Fibroblast of skin of back (primary cell): Measurements from ENCODE around the gene MYBPH.
A peak's percentile ranks its signal among the peaks of the same experiment; 100 is the strongest.

ENCODE experiments used
- DNase-seq: peaks from one replicate; pipeline ENCODE4 v3.0.0-alpha.2; 2013

Gene MYBPH

DNA sequence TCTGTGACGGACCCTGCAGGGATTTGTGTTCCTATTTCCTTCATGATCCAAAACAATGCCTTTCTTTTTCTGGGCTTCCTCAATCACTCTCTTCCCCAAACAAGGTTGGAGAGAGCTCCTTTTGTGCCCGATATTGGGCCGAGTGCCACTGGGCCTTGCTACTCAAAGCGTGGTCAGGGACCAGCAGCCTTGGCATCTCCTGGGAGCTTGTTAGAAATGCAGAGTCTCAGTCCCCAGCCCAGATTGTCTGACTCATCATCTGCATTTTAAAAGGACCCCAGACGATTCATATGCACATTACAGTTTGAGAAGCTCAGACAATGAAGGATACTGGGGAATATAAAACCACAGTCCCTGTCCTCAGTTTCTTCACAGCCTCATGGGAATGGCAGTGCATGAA is 28.2 kb downstream of the MYBPH start:
- no peak for DNase-seq

- DNase-seq = no peak
Observed at GRCh38 chr1:203146537-203146936, 29.1 kb downstream of the MYBPH start.

DNA sequence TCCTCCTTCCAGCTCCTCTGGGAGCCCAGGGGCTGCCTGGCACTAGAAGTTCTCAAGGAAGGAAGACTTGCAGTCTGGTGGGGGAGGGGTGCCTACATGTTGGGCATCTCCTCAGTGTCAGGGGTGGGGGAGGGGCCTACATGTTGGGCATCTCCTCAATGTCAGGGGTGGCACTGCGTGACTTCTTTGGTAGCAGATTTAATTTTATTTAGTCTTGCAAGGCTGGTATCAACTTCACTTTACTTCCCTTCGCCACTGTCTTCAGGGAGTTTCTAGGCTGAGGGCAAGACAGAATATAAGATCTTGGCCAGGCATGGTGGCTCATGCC is 29.6 kb downstream of the MYBPH start:
- no peak for DNase-seq

DNA sequence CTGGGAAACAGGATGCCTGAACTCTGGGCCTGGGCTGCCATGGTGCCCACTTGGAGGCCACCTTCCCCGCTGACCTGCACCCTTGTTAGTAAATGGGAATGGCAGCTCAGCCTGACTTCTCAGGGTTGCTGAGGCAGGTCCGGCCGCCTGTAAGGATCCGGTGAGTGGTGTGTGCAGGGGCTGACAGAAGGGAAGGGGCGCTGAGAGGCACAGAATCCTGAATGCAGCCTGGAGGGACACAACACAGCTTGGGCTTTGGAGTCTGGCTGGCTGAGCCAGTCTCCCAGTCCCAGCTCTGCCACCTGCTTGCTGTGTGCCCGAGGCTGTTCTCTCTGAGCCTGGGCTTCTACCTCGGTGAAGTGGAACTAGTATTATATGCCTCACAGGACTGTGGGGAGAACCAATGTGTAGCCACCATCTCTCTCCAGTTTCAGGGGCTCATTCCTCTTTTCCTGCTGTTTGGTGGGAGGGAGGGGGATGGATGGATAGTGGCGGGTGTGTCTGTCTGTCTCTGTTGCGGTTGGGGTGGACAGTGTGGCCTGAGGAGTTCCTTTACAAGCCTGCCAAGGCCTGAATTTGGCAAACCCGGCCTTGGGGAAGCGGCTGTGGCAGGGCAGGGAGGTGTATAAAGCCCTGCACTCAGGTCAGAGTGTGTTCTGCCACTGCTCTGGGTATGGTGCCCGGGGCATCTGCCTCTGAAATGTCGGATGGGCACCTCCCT is 30.1 kb downstream of the MYBPH start:
- no peak for DNase-seq

DNA sequence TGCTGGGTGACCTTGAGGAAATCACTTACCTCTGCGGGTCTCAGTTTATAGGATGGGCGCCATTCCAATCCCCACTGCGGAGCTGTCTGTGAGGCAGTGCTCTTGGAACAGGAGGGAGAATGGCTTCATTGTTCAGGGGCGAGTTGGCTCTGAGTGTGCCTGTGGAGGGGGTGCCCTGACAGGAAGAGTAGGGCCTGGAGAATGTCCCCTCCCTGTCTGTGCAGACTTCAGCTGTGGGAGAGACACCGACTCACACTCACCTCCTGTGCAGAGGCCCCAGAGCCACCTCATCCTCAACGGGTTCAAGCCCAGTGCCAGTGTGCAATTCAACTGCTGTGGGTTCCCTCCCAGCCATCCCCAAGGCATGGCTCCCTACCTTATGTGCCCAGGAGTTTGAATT is 31.0 kb downstream of the MYBPH start:
- peak; percentile 18 for DNase-seq

- DNase-seq = no peak
Observed at GRCh38 chr1:203143641-203144040, 32.0 kb downstream of the MYBPH start.

DNA sequence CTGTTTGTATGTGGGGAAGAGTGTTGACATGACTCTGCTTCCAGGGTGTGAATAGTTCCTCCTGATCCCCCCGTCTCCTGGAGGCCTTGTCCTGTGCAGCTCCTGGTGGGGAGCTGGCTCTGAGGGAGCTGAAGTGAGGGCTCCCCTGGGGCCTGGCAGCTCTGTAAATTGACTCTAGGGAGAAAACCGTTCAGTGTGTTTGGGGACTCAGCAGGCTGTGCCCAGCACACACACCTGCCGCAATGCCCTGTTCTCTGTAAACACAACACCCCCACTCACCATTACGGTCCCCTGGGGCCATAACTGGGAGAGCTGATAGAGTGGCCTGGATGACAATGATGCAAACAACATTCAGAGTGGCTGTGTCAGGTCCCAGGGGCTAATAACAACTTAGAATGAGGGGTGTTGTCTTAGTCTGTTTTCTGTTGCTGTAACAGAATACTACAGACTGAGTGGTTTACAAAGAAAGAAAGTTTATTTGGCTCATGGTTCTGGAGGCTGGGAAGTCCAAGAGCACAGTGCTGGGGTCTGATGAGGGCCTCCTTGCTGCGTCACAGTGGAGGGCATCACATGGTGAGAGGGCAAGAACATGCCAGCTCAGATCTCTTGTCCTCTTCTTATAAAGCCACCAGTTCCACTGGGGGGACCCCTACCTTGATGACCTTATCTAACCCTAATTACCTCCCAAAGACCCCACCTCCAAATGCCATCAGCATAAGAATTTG is 32.8 kb downstream of the MYBPH start:
- DNase-seq = no peak

- DNase-seq = no peak
Observed at GRCh38 chr1:203142124-203142523, 33.5 kb downstream of the MYBPH start.

- DNase-seq = no peak
Observed at GRCh38 chr1:203140743-203141520, 34.7 kb downstream of the MYBPH start.

- DNase-seq = no peak
Observed at GRCh38 chr1:203139976-203140475, 35.6 kb downstream of the MYBPH start.

DNA sequence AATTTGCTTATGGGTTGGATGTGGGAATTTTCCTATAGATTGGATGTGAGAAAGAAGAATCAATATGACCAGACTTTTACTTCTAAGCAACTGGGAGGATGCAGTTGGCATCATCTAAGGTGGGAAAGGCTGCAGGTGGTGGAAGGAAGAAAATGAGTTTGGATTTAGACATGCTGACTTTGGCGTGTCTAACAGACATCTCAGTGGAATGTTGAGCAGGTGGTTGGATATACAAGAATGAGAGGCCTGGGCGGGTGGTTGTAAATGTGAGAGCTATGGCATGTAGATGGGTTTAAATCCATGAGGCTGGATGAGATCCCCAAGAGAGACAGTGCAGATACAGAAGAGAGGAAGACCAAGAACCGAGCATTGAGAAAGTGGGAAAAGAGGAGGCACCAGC is 37.6 kb downstream of the MYBPH start:
- no peak for DNase-seq

- DNase-seq = no peak
Observed at GRCh38 chr1:203137324-203137723, 38.3 kb downstream of the MYBPH start.

DNA sequence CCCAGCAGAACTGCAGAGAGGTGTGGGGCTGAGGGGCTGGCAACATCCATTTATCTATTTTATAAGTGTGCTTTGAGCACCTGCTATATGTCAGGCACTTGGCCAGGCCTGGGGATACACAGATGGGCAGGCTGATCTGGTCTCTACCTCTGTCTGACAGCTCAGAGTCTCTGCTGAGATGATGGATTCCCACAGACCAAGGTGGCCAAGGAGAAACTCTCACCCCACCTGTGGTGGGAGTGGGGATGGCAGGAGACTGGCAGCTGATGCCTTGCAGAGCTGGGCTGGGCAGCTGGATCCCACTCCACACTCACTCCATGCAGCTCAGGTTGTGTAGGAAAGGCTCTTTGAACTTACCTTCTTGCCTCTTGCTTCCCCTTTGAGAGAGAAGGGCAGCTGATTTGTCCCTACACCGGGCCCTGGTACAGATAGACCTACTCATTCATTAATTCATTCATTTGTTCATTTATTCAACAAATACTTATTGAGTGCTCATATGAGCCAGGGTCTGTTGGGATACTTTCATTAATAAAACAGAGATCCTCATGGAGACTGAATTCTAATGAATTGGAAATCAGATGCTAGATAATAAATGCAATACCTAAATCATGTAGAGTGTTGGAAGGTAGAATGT is 39.1 kb downstream of the MYBPH start:
- no peak for DNase-seq

GRCh38 chr1:203135636-203136305 is 39.9 kb downstream of the MYBPH start:
- no peak for DNase-seq

DNA sequence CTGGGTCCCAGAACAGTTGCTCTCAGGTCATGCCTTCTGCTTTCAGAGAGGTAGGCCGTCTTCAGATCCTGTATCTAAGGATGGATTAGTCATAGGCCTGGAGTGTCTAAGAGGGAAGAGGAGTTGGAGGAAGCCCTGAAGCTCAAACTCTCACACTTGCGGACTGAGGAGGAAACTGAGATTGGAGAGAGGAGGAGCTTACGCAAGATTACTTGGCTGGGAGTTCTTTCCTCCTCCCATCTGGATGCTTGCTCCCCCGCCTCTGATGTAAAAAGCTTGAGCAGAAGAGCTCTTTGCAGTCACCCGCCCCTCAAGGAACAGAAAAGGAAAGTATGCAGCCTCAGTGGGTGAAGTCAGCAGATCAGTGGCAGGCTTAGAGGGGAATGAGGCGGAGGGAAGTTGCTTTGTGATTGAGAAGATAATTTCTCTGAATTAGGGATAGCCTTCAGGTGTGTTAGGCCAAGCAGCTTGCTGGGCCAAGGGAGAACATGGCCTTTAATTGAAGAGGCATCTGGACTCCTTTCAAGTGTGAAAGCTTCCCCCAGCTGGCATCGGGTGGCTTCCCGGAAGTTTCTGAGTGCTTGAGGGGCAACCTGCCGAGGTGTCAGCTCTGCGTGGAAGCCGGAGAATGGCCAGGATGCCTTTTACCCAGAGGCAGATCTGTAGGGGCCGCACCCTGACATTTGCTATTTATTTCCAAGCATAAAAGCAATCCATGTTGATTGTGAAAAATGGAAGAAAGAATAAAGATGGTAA is 41.5 kb downstream of the MYBPH start:
- DNase-seq = no peak

GRCh38 chr1:203131548-203132200 is 44.0 kb downstream of the MYBPH start:
- DNase-seq = no peak

DNA sequence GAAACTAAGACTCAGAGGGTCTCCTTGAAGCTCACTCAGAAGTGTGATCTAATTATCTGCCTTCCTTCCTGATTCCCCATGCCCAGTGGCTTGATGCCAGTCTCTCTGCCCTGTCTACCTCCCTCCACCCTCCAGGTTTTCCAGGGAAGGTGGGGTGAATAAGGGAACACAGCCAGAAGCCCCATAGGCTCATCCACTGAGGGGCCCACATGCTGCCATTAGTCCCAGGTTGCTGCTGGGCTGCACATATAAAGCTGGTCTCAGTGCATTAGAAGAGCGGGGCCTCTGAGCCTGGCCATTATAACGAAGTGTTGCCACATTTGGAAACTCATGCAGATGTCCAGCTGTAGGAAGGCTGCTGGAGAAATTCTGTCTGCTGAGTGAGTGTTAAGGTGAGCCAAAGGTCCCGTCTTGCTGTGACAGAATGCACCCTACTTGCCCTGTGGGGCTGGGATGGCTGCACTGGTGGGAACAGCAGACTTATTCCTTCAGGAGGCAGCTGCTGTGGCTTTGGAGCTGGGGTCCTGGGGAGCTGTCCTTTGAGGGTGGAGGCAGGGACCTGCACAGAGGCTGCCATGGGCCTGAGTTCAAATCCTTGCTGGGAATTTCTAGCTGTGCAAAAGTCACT is 45.2 kb downstream of the MYBPH start:
- no peak for DNase-seq

DNA sequence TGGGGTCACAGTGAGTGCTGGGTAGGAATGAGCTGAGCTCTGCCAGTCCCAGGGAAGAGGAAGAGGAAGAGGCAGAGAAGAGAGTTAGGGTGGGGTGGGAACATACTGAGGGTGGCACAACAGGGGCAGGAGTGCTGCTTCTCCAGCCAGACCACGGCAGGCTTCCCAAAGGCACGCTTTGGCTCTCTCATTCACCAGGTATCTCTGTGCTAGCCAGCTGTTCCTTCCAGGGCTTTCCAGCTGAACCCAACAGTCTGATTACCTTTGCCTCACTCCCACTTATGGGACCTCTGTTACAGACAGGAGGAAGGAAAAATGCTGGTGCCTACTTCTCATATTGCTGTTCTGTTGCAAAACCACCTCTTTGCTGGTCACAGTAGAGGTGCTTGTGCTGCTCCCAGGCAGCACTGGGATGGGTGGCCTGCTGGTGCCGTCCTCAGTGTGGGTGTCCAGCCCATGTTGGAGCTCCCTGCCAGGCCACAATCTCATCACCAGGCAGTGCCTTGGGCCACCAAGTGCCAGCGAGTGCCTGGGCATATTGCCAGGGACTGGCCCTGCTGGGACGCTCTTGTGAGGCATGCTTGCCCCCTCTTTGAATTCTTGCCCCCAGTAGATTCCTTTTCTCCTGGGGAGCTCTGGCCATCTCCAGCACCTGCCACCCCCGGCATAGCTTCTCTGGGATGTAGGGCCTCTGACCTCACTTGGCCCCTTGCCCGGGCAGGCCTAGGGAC is 46.0 kb downstream of the MYBPH start:
- DNase-seq = no peak

- DNase-seq = no peak
Observed at GRCh38 chr1:203128716-203129500, 46.7 kb downstream of the MYBPH start.
